Tibial artery (tissue), 4 donors: ENCODE measurements around the gene VOPP1.

Experiments
- DNase-seq, 2 donors: peaks; one replicate each; pipeline ENCODE4 v3.0.0-alpha.2; 2019
- H3K27ac ChIP-seq, 2 donors: fragments of 200-600 bp; sonication (generic) in 1 of 2; 1 replicate in 1 of 2; 2 replicates in 1 of 2; pipeline ENCODE4 v1.5.1; 2018 to 2019; ENCODE audit warnings: mild to moderate bottlenecking in 1 of 2
- H3K27me3 ChIP-seq, 2 donors: fragments of 200-600 bp; sonication (generic) in 1 of 2; one replicate each; pipeline versions ENCODE4 v1.5.1 to v1.6.0; 2016 to 2019
- H3K36me3 ChIP-seq, 3 donors: fragments of 200-600 bp; sonication (generic) in 2 of 3; one replicate each; pipeline ENCODE4 v1.5.1; 2016 to 2019; ENCODE audit warnings: mild to moderate bottlenecking in 2 of 3
- H3K4me1 ChIP-seq, 4 donors: fragments of 200-600 bp; sonication (generic) in 2 of 4; 1 replicate in 3 of 4; 2 replicates in 1 of 4; pipeline ENCODE4 v1.5.1; 2016 to 2019
- H3K4me3 ChIP-seq, 2 donors: fragments of 200-600 bp; sonication (generic) in 1 of 2; 1 replicate in 1 of 2; 2 replicates in 1 of 2; pipeline ENCODE4 v1.5.1; 2018 to 2019; ENCODE audit warnings: mild to moderate bottlenecking in 2 of 2
- H3K9me3 ChIP-seq, 3 donors: fragments of 200-600 bp; sonication (generic) in 1 of 3; one replicate each; pipeline ENCODE4 v1.5.1; 2016 to 2019
- intact Hi-C: fragments of 100-400 bp; cut with DNase I; formaldehyde crosslinking; loops from one replicate; pipeline ENCODE4 v1.15.0; 2023; ENCODE audit warnings: low total_unique reads
- TF ChIP-seq, protein P1 (sequence below), 2 experiments: fragments of 200-600 bp in 1 of 2; fragments of 450-650 bp in 1 of 2; IDR thresholded peaks; one replicate each; pipeline ENCODE4 v1.5.1; 2017 to 2019; ENCODE audit warnings: antibody characterized with exemption in 2 of 2, mild to moderate bottlenecking in 1 of 2, moderate library complexity in 1 of 2

VOPP1 gene

DNA sequence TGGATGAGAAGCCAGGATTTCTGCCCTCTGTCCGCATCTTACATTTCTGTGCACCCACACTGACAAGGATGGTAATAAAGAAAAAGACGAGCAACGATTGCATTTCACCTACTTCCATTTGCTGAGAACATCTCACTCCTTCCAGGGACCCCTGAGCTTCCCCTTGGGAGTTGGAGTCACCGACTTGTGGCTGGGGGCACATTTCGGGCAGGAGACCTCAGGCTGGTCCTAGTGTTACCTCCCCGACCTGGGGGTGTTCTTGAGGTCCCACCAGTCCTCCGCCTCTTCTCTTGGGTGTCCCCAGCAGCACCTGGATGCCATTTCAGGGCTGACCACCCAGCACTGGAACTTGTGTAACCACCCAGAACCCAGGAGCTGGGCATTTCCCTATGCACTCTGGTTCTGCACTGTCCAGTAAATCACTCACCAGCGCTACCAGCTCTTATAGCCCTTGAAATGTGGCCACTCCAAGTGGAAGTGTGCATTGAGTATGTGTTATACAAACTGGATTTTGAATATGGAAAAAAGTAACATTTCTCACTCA is 122.2 kb downstream of the VOPP1 start:
- Histone ChIP-seq H3K27ac (no peak overlapping the region), H3K4me3 (no peak overlapping the region), H3K27me3 (no peaks in the 10 kb centered on the region), H3K36me3 (no peaks in the 10 kb centered on the region), H3K9me3 (peaks cover 0 to 8% (median 0%) of the 10 kb centered on the region in 3 donors), H3K4me1 (peaks cover 0 to 7% (median 0%) of the 10 kb centered on the region in 4 donors)
- TF ChIP-seq, protein P1, sequence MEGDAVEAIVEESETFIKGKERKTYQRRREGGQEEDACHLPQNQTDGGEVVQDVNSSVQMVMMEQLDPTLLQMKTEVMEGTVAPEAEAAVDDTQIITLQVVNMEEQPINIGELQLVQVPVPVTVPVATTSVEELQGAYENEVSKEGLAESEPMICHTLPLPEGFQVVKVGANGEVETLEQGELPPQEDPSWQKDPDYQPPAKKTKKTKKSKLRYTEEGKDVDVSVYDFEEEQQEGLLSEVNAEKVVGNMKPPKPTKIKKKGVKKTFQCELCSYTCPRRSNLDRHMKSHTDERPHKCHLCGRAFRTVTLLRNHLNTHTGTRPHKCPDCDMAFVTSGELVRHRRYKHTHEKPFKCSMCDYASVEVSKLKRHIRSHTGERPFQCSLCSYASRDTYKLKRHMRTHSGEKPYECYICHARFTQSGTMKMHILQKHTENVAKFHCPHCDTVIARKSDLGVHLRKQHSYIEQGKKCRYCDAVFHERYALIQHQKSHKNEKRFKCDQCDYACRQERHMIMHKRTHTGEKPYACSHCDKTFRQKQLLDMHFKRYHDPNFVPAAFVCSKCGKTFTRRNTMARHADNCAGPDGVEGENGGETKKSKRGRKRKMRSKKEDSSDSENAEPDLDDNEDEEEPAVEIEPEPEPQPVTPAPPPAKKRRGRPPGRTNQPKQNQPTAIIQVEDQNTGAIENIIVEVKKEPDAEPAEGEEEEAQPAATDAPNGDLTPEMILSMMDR (IDR thresholded peaks at IDR 0.05): no peak
- intact Hi-C loops: no loop called here
- DNase-seq: no peak

DNA sequence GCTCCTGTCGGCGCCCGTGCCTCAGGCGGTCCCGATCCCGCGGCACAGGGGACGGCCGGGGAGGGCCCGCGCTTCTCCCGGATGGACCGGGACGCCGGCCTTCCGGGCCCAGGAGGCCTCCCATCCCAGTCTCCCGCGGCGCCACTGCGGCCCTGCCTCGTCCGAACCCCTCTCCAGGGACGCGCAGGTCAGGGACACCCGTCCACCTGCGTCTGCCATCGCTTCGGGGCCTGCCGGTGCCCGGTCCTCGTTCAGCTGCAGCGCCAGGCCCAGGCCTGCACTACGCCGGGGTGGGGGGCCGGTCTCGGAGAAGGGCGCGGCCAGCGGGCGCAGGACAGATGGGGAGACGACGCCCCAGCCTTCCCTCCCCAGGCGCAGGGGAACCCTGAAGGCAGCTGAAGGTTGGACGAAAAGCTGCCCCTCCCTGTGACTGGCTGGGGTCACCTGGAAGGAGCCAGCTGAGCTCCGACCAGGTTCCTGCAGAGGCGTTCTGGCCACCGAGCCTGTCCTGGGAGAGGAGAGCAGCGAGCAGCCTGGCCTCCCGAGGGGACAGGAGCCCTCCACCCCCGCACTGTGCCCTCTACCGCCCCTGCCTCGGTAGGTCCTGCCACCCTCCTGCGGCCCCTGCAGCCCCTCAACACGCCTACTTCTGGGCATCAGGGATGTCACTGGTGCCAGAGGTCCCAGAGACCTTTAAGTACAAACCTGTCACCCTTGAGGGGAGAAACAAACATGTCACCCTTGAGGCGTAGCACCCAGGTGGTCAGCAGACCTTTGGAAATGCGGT is 122.9 kb downstream of the VOPP1 start:
- H3K27me3 ChIP-seq: no peaks in the 10 kb centered on the region
- H3K4me3 ChIP-seq: no peak overlapping the region
- DNase-seq: no peak
- H3K4me1 ChIP-seq: peaks cover 0 to 7% (median 0%) of the 10 kb centered on the region in 4 donors
- no peaks in the 10 kb centered on the region for H3K36me3 ChIP-seq
- intact Hi-C loops: no loop called here
- H3K9me3 ChIP-seq: peaks cover 0 to 8% (median 0%) of the 10 kb centered on the region in 3 donors
- no peak overlapping the region for H3K27ac ChIP-seq
- TF ChIP-seq, protein P1 (IDR thresholded peaks at IDR 0.05): no peak

DNA sequence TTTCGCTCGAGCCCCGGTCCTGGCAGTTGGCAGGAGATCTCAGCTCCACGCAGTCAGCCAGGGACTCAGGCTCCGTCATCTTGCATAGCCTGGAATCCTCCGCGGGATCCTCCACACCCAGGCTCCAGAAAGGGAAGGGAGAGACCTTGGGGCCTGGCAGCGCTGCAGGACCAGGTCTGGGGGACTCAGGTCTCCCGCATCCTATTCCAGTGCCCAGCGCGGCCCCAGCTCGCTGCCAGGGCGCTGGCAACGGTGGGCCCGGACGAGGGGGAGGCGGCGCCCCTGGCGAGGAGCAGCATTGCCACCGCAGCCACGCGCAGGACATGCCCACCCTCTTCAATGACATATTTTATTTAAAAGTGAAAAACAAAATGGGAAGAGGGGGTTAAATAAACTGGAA is 123.8 kb downstream of the VOPP1 start:
- TF ChIP-seq, protein P1 (IDR thresholded peaks at IDR 0.05): no peak
- no peak for DNase-seq

DNA sequence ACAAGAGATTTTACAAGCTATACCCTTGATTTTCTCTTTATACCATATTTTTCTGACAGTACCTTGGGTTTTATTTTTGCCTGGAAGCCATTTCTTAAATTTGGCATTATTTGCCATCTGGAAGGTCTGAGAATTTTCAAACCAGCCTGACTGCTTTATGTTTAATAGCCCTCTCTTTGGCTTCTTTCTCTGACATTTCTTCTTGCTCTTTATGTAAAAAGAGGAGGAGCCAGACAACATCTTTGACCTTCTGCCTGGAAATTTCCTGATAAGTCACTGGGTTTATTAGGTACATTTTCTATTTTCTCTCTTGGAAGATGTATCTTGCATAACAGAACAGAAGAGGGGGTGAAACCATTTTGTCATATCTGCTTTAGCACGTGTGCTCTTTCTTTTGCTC is 127.5 kb downstream of the VOPP1 start:
- TF ChIP-seq, protein P1 (IDR thresholded peaks at IDR 0.05): no peak
- no peak overlapping the region for H3K4me3 ChIP-seq
- H3K27me3 ChIP-seq: no peaks in the 10 kb centered on the region
- peaks cover 0 to 10% (median 4%) of the 10 kb centered on the region in 4 donors for H3K4me1 ChIP-seq
- H3K36me3 ChIP-seq: no peaks in the 10 kb centered on the region
- DNase-seq: no peak
- H3K9me3 ChIP-seq: peaks cover 0 to 8% (median 0%) of the 10 kb centered on the region in 3 donors
- H3K27ac ChIP-seq: no peak overlapping the region
- intact Hi-C loops: no loop called here

More for the DNA sequence above, 123.8 kb downstream of the VOPP1 start:
- intact Hi-C loops: no loop called here
- H3K4me1 ChIP-seq: peaks cover 0 to 7% (median 0%) of the 10 kb centered on the region in 4 donors
- H3K27ac ChIP-seq: no peak overlapping the region
- peaks cover 0 to 8% (median 0%) of the 10 kb centered on the region in 3 donors for H3K9me3 ChIP-seq
- no peaks in the 10 kb centered on the region for H3K27me3 ChIP-seq
- no peak overlapping the region for H3K4me3 ChIP-seq
- no peaks in the 10 kb centered on the region for H3K36me3 ChIP-seq

DNA sequence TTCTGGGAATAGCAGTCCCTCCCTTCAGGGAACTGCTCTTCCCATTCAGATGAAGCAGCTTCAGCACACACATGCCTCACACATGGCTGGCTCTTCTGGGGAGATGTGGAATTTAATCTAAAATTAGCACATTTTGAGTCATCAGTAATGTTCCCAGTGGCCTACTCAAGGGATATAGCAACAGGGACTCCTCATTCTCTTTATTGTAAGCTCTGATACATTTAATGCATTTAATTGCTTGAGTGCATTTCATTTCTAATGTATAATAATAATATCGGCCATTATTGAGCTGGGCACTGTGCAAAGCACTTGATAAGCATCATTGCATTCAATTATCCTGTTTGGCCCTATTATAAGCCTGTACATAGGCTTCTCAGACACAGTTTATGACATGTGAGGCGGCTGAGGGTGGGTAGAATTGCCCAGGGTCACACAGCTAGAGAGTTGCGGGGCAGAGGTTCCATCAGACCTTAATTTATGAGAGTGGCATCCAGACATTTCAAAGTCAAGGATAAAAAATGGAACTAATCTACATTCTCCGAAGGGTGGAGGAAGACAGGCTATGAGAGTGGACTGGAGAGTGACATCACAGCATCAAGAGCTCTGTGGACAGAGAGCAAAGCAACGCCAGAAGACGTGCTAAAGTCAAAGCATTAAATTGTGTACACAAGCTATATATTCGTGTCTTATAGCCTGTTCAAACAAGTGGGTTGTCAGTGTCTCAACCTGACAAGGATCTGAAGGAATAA is 130.4 kb downstream of the VOPP1 start:
- no peaks in the 10 kb centered on the region for H3K27me3 ChIP-seq
- TF ChIP-seq, protein P1 (IDR thresholded peaks at IDR 0.05): no peak
- no peak overlapping the region for H3K4me3 ChIP-seq
- no peak overlapping the region for H3K27ac ChIP-seq
- intact Hi-C loops: no loop called here
- H3K9me3 ChIP-seq: no peaks in the 10 kb centered on the region
- DNase-seq: no peak
- peaks cover 0 to 10% (median 0%) of the 10 kb centered on the region in 4 donors for H3K4me1 ChIP-seq
- H3K36me3 ChIP-seq: no peaks in the 10 kb centered on the region
